Right lobe of liver (tissue), 6 donors: Measurements from ENCODE around the gene RAB38. TPM values are rescaled to one million over a fixed set of nuclear protein-coding genes. Genes with fewer than 3 reads are reported as not detected.

Experiments
- ATAC-seq, 4 donors: fragments of 200-7000 bp; cut with Tn5 transposase; one replicate each; pipeline ENCODE4 v1.9.1; 2020; ENCODE audit warnings: mild to moderate bottlenecking in 4 of 4, moderate library complexity in 4 of 4
- DNase-seq, 3 donors: peaks; one replicate each; pipeline ENCODE4 v3.0.0-alpha.2; 2020
- H3K27ac ChIP-seq, 3 donors: fragments of 200-600 bp; one replicate each; pipeline ENCODE4 v1.8.0; 2022
- H3K27me3 ChIP-seq, 2 donors: fragments of 200-600 bp; one replicate each; pipeline ENCODE4 v1.8.0; 2022
- H3K36me3 ChIP-seq, 4 donors: fragments of 200-600 bp; sonication (generic) in 1 of 4; one replicate each; pipeline versions ENCODE4 v1.5.1 to v1.8.0; 2017 to 2022; ENCODE audit warnings: control low read depth in 1 of 4
- H3K4me1 ChIP-seq, 4 donors: fragments of 200-600 bp; sonication (generic) in 1 of 4; one replicate each; pipeline versions ENCODE4 v1.5.1 to v1.8.0; 2017 to 2022; ENCODE audit warnings: control low read depth in 1 of 4
- H3K4me3 ChIP-seq, 3 donors: fragments of 200-600 bp; one replicate each; pipeline ENCODE4 v1.8.0; 2022
- H3K9me3 ChIP-seq, 4 donors: fragments of 200-600 bp; sonication (generic) in 1 of 4; one replicate each; pipeline versions ENCODE4 v1.5.1 to v1.8.0; 2017 to 2022; ENCODE audit warnings: control low read depth in 1 of 4
- CTCF ChIP-seq, 4 donors: fragments of 200-600 bp in 3 of 4; fragments of 450-650 bp in 1 of 4; IDR thresholded peaks; one replicate each; pipeline versions ENCODE4 v1.5.1 to v1.8.0; 2016 to 2022; ENCODE audit warnings: antibody characterized with exemption in 4 of 4, mild to moderate bottlenecking in 2 of 4
- POLR2A ChIP-seq: fragments of 450-650 bp; IDR thresholded peaks from one replicate; pipeline ENCODE4 v1.6.1; 2017; ENCODE audit warnings: antibody characterized with exemption, mild to moderate bottlenecking
- WGBS: methylation state at CpG from one replicate; pipeline ENCODE4 v1.1.6; 2018; ENCODE audit warnings: low coverage, low lambda C conversion rate; ENCODE audit not compliant: insufficient coverage; ENCODE audit errors: missing lambda C conversion rate; 5-methylcytosine and 5-hydroxymethylcytosine counted together
- intact Hi-C, 2 donors: fragments of 100-400 bp; cut with DNase I; formaldehyde crosslinking; loops; one replicate each; pipeline versions ENCODE4 v1.11.2 to v1.14.1; 2022
- total RNA-seq, 6 experiments: library from RNA; depleted of rRNA in 2 of 6; stranded (reverse); fragments of >200 nt in 2 of 6; fragmentation: NEBNext Ultra II Directional in 3 of 6; extraction: Animal tissue kit (Norgen Biotek cat#: 25700) in 3 of 6; gene quantifications; one replicate each; pipeline versions ENCODE4 v1.1.0 to v1.2.4, GENCODE V29; 2016 to 2023
- donor health status: DM: no; HTN: yes; CAD: no.
- donor health status: DM: no; HTN: no; CAD: no.
- donor health status: DM: no; HTN: no; CAD: no.
- donor health status: DM: no; HTN: yes; CAD: no.
- donor health status: DM: no; HTN: yes; CAD: no.

The RAB38 gene
- total RNA-seq, 6 experiments from 2014 or later: 0.19 to 1.0 (median 0.70) TPM

GRCh38 chr11:88115828-88116755, 59.2 kb downstream of the RAB38 start:
- TF ChIP-seq CTCF (IDR thresholded peaks at IDR 0.05) (no peak), POLR2A (no peak)
- Histone ChIP-seq H3K27me3 (no peaks in the 10 kb centered on the region), H3K9me3 (no peaks in the 10 kb centered on the region), H3K36me3 (no peaks in the 10 kb centered on the region), H3K4me1 (no peaks in the 10 kb centered on the region), H3K27ac (no peak overlapping the region), H3K4me3 (no peak overlapping the region)
- DNase-seq: no peak
- no peak for ATAC-seq
- intact Hi-C loops: no loop called here
- WGBS: 67% methylated on average over 5 of the region's 6 CpGs

GRCh38 chr11:88114486-88115045, 60.7 kb downstream of the RAB38 start:
- TF ChIP-seq CTCF (IDR thresholded peaks at IDR 0.05): no peak
- DNase-seq (no peak), ATAC-seq (peak in 2 of 4 donors; percentile 25 to 38)
- H3K4me1 ChIP-seq: no peaks in the 10 kb centered on the region
- H3K36me3 ChIP-seq: no peaks in the 10 kb centered on the region
- intact Hi-C loops: no loop called here
- H3K9me3 ChIP-seq: no peaks in the 10 kb centered on the region
- no peak overlapping the region for H3K27ac ChIP-seq
- no peak overlapping the region for H3K4me3 ChIP-seq
- 46% methylated on average over 1 of the region's 1 CpG for WGBS
- no peaks in the 10 kb centered on the region for H3K27me3 ChIP-seq

- intact Hi-C loops: no loop called here
- peaks cover 0 to 21% (median 0%) of the 10 kb centered on the region in 4 donors for H3K4me1 ChIP-seq
- no peaks in the 10 kb centered on the region for H3K9me3 ChIP-seq
Observed at GRCh38 chr11:88106666-88107065, 68.6 kb downstream of the RAB38 start.

GRCh38 chr11:88105951-88106350, 69.3 kb downstream of the RAB38 start:
- intact Hi-C loops: no loop called here
- peaks cover 0 to 21% (median 0%) of the 10 kb centered on the region in 4 donors for H3K4me1 ChIP-seq
- no peaks in the 10 kb centered on the region for H3K27me3 ChIP-seq
- H3K36me3 ChIP-seq: no peaks in the 10 kb centered on the region
- no peak overlapping the region for H3K27ac ChIP-seq
- no peaks in the 10 kb centered on the region for H3K9me3 ChIP-seq
- no peak overlapping the region for H3K4me3 ChIP-seq
- 79% methylated on average over 2 of the region's 2 CpGs for WGBS
- no peak for TF ChIP-seq CTCF (IDR thresholded peaks at IDR 0.05)
- TF ChIP-seq POLR2A: no peak
- ATAC-seq (no peak), DNase-seq (no peak)

More at GRCh38 chr11:88106666-88107065, 68.6 kb downstream of the RAB38 start:
- Histone ChIP-seq H3K36me3 (no peaks in the 10 kb centered on the region), H3K4me3 (no peak overlapping the region), H3K27ac (no peak overlapping the region), H3K27me3 (no peaks in the 10 kb centered on the region)
- ATAC-seq (no peak), DNase-seq (no peak)
- no peak for TF ChIP-seq POLR2A
- TF ChIP-seq CTCF (IDR thresholded peaks at IDR 0.05): no peak
- 77% methylated on average over 5 of the region's 5 CpGs for WGBS
